ENCODE measurements around the gene TMEM247. TPM values are rescaled to one million over a fixed set of nuclear protein-coding genes. Genes with fewer than 3 reads are reported as not detected.

The TMEM247 gene
- total and polyA plus RNA-seq, 10 donors: not detected

DNA sequence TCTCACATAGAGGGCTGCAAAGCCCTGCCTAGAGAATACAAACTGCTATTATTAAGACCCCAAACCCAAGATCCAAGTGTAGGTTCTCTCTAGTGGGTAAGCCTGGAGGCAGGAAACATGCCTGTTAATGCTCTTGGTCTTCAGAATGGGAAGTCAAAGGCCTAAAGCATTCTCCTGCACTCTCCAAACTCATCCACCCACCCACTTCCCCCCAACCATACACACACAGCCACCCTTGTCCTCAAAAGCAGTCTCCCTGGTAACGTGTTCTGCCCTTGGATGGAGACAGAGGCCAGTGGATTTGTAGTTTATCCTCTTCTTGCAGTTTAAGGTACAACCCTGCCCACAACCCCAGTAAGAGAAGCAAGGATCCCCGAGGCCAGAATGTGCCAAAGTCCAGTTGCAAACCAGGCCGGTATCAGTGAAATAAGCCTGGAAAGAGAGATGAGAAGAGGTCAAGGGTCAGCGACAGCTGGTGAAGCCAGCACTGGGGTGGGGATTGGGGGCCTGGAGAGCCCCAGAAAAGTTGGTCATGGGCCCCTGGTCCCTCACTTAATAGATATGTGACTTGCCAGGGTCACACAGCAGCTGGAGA is 23.0 kb downstream of the TMEM247 start:
- Histone ChIP-seq H3K36me3 (no peaks in the 10 kb centered on the region), H3K4me1 (peaks cover 3 to 39% (median 10%) of the 10 kb centered on the region in 6 donors), H3K4me3 (no peak overlapping the region), H3K27me3 (replicated peaks in 1 of 7) (no peaks in the 10 kb centered on the region), H3K27ac (no peak overlapping the region), H3K9me3 (no peaks in the 10 kb centered on the region)
- 90 to 96% (median 92%) methylated on average over 4 of the region's 4 CpGs for WGBS, 5 donors
- no peak for DNase-seq
- intact Hi-C loops (cut with DNase I; ENCODE audit: low total_unique reads): no loop called here
- TF ChIP-seq, protein P1, sequence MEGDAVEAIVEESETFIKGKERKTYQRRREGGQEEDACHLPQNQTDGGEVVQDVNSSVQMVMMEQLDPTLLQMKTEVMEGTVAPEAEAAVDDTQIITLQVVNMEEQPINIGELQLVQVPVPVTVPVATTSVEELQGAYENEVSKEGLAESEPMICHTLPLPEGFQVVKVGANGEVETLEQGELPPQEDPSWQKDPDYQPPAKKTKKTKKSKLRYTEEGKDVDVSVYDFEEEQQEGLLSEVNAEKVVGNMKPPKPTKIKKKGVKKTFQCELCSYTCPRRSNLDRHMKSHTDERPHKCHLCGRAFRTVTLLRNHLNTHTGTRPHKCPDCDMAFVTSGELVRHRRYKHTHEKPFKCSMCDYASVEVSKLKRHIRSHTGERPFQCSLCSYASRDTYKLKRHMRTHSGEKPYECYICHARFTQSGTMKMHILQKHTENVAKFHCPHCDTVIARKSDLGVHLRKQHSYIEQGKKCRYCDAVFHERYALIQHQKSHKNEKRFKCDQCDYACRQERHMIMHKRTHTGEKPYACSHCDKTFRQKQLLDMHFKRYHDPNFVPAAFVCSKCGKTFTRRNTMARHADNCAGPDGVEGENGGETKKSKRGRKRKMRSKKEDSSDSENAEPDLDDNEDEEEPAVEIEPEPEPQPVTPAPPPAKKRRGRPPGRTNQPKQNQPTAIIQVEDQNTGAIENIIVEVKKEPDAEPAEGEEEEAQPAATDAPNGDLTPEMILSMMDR (IDR thresholded peaks at IDR 0.05 in 8 of 11, conservative IDR thresholded peaks at IDR 0.05 in 3 of 11): no peak
- TF ChIP-seq POLR2A (IDR thresholded peaks at IDR 0.05): no peak
- no peak for TF ChIP-seq POLR2AphosphoS5 (IDR thresholded peaks at IDR 0.05)

- Histone ChIP-seq H3K36me3 (no peaks in the 10 kb centered on the region), H3K27me3 (replicated peaks in 1 of 7) (no peaks in the 10 kb centered on the region), H3K4me3 (no peak overlapping the region), H3K9me3 (no peaks in the 10 kb centered on the region), H3K27ac (no peak overlapping the region), H3K4me1 (peaks cover 3 to 33% (median 10%) of the 10 kb centered on the region in 6 donors)
- intact Hi-C loops (cut with DNase I; ENCODE audit: low total_unique reads): no loop called here
- TF ChIP-seq, protein P1 (IDR thresholded peaks at IDR 0.05 in 8 of 11, conservative IDR thresholded peaks at IDR 0.05 in 3 of 11): no peak
- TF ChIP-seq POLR2A (IDR thresholded peaks at IDR 0.05) (no peak), POLR2AphosphoS5 (IDR thresholded peaks at IDR 0.05) (no peak)
- WGBS, 5 donors: 73 to 89% (median 86%) methylated on average over 4 of the region's 4 CpGs
- DNase-seq: no peak
These were observed 24.3 kb downstream of the TMEM247 start for GRCh38 chr2:46503686-46504085.

- no peak overlapping the region for H3K27ac ChIP-seq
- DNase-seq: no peak
- no peaks in the 10 kb centered on the region for H3K36me3 ChIP-seq
- 65 to 87% (median 83%) methylated on average over 2 of the region's 2 CpGs for WGBS, 5 donors
- intact Hi-C loops (cut with DNase I; ENCODE audit: low total_unique reads): no loop called here
- H3K4me1 ChIP-seq: peaks cover 3 to 28% (median 7%) of the 10 kb centered on the region in 6 donors
- TF ChIP-seq POLR2A (IDR thresholded peaks at IDR 0.05): no peak
- TF ChIP-seq, protein P1 (IDR thresholded peaks at IDR 0.05 in 8 of 11, conservative IDR thresholded peaks at IDR 0.05 in 3 of 11): no peak
- TF ChIP-seq POLR2AphosphoS5 (IDR thresholded peaks at IDR 0.05): no peak
- no peaks in the 10 kb centered on the region for H3K27me3 ChIP-seq (replicated peaks in 1 of 7)
- no peaks in the 10 kb centered on the region for H3K9me3 ChIP-seq
- H3K4me3 ChIP-seq: no peak overlapping the region
These were observed 24.9 kb downstream of the TMEM247 start for GRCh38 chr2:46504221-46504620.

DNA sequence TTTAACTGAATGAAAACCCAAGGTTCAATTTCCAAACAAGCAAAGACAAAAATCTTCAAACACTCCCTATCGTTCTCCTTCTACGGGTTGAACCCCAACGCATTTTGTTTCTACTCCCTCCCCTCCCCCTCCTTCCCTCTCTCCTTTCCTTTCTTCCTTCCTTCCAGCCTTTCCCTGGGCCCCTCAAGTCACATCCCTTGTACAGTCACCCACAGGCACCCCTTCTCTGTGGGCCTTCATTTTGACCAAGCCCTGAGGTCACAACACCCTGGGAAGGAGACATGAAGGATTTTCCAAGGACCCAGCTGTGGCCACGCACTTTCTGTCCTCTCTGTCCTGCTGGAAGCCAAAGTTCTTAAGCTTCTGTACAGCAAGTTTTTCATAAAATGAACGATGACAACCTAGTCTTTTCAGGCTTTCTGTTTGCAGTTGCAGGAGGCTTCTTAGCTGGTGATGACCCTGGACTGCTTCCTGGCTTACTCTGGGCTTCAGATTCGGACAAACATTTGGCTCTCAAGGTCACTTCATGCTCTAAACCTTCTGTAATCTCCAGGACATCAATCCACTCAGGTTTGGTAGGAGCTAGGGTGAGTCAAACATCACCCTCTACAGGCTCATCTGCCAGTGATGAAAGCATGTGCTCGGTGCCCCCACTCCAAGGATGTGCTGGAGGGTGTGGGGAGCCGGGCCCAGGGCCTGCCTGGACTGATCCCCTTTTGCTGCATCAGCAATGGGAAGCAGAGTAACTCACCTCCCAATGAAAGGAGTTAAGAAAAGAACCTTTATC is 25.5 kb downstream of the TMEM247 start:
- TF ChIP-seq POLR2AphosphoS5 (IDR thresholded peaks at IDR 0.05) (no peak), POLR2A (IDR thresholded peaks at IDR 0.05) (no peak)
- TF ChIP-seq, protein P1 (IDR thresholded peaks at IDR 0.05 in 8 of 11, conservative IDR thresholded peaks at IDR 0.05 in 3 of 11): no peak
- WGBS, 5 donors: 69 to 82% (median 79%) methylated on average over 8 of the region's 8 CpGs
- Histone ChIP-seq H3K4me1 (peaks cover 0 to 23% (median 5%) of the 10 kb centered on the region in 6 donors), H3K27ac (no peak overlapping the region), H3K9me3 (no peaks in the 10 kb centered on the region), H3K4me3 (no peak overlapping the region), H3K36me3 (no peaks in the 10 kb centered on the region), H3K27me3 (replicated peaks in 1 of 7) (no peaks in the 10 kb centered on the region)
- intact Hi-C loops (cut with DNase I; ENCODE audit: low total_unique reads): no loop called here
- no peak for DNase-seq
